PC-9 (cell line): ENCODE measurements around the gene SLC66A3. TPM values are rescaled to one million over a fixed set of nuclear protein-coding genes. Genes with fewer than 3 reads are reported as not detected.

Experiments used
- BruUV-seq: library from RNA; stranded (reverse); fragments of 400-500 nt; replicated peaks from 2 replicates; lab custom pipeline; 2021; lab: Mats Ljungman, UMichigan
- CTCF ChIA-PET: fragments of 300-600 bp; sonication (Branson Sonifier 250); formaldehyde crosslinking; loops from one replicate; lab custom pipeline; 2022; ENCODE audit warnings: antibody characterized with exemption; lab: Charles Lee
- POLR2A ChIA-PET: fragments of 300-600 bp; sonication (Branson Sonifier 250); formaldehyde crosslinking; loops from one replicate; lab custom pipeline; 2022; ENCODE audit warnings: antibody characterized with exemption; ENCODE audit not compliant: unreplicated experiment; lab: Charles Lee
- DNase-seq, 2 experiments: peaks; one replicate each; pipeline versions ENCODE4 v3.0.0 to v3.0.0-alpha.2; 2015 to 2022; ENCODE audit warnings: mixed read lengths in 1 of 2
- H2AFZ ChIP-seq: fragments of 200-600 bp; sonication (generic); 2 replicates; pipeline ENCODE4 v1.8.1; 2017; ENCODE audit warnings: antibody characterized with exemption
- H3F3A ChIP-seq: fragments of 200-600 bp; sonication (generic); 2 replicates; pipeline ENCODE4 v1.8.1; 2017; ENCODE audit warnings: antibody characterized with exemption, mild to moderate bottlenecking, low read depth; ENCODE audit not compliant: insufficient read depth
- H3K27ac ChIP-seq: fragments of 200-600 bp; sonication (generic); 2 replicates; pipeline ENCODE4 v1.6.1; 2016; ENCODE audit warnings: mixed run types
- H3K27me3 ChIP-seq: fragments of 200-600 bp; sonication (generic); 2 replicates; pipeline ENCODE4 v1.6.1; 2016; ENCODE audit warnings: low read depth, mixed run types; ENCODE audit not compliant: insufficient read depth
- H3K36me3 ChIP-seq: fragments of 200-600 bp; sonication (generic); 2 replicates; pipeline ENCODE4 v1.6.1; 2016; ENCODE audit warnings: low read depth, mixed run types
- H3K4me1 ChIP-seq: fragments of 200-600 bp; sonication (generic); replicated peaks from 2 replicates; pipeline ENCODE4 v1.6.1; 2016; ENCODE audit warnings: mixed run types; ENCODE audit not compliant: insufficient read depth
- H3K4me2 ChIP-seq: fragments of 200-600 bp; sonication (generic); 2 replicates; pipeline ENCODE4 v1.6.1; 2017; ENCODE audit warnings: mixed run types
- H3K4me3 ChIP-seq: fragments of 200-600 bp; sonication (generic); 2 replicates; pipeline ENCODE4 v1.6.1; 2016; ENCODE audit warnings: mixed run types
- H3K79me2 ChIP-seq: fragments of 200-600 bp; sonication (generic); 2 replicates; pipeline ENCODE4 v1.6.1; 2017; ENCODE audit warnings: low read depth, mixed run types
- H3K9me2 ChIP-seq: fragments of 200-600 bp; sonication (generic); 2 replicates; pipeline ENCODE4 v1.8.1; 2017; ENCODE audit warnings: mild to moderate bottlenecking; ENCODE audit not compliant: insufficient read depth
- H3K9me3 ChIP-seq: fragments of 200-600 bp; sonication (generic); 2 replicates; pipeline ENCODE4 v1.8.1; 2016; ENCODE audit warnings: low read depth; ENCODE audit not compliant: insufficient read depth
- H4K20me1 ChIP-seq: fragments of 200-600 bp; sonication (generic); 2 replicates; pipeline ENCODE4 v1.8.1; 2017; ENCODE audit not compliant: insufficient read depth
- CTCF ChIP-seq: fragments of 200-600 bp; sonication (generic); conservative IDR thresholded peaks from 2 replicates; pipeline ENCODE4 v1.6.1; 2017; ENCODE audit warnings: mixed run types, antibody characterized with exemption, mild to moderate bottlenecking, moderate library complexity
- EZH2 ChIP-seq: fragments of 200-600 bp; sonication (generic); IDR thresholded peaks from 2 replicates; pipeline ENCODE4 v1.8.0; 2017; ENCODE audit warnings: antibody characterized with exemption, low read depth
- intact Hi-C: fragments of 100-400 bp; cut with micrococcal nuclease; formaldehyde crosslinking; loops from one replicate; pipeline ENCODE4 v1.10.0; 2022; ENCODE audit not compliant: unreplicated experiment
- total RNA-seq: library from RNA; stranded (reverse); gene quantifications from 2 replicates; pipeline ENCODE4 v1.2.3, GENCODE V29; 2021

Gene SLC66A3
- total RNA-seq, 1 experiment from 2014 or later, result 11.9 TPM

- no peaks in the 10 kb centered on the region for H3K9me2 ChIP-seq
- no peak overlapping the region for H3K4me3 ChIP-seq
- no peak overlapping the region for H3K4me2 ChIP-seq
- no peaks in the 10 kb centered on the region for H3K4me1 ChIP-seq
- no TSS peak for BruUV-seq
- TF ChIP-seq EZH2 (no peak), CTCF (no peak)
- intact Hi-C loops, result no loop called here
- H3K79me2 ChIP-seq, result no peaks in the 10 kb centered on the region
- no peaks in the 10 kb centered on the region for H4K20me1 ChIP-seq
- no peaks in the 10 kb centered on the region for H3K9me3 ChIP-seq
- no peak overlapping the region for H2AFZ ChIP-seq
- peaks cover 19% of the 10 kb centered on the region; the same call in 1 of the 2 replicates for H3K27me3 ChIP-seq
- no peaks in the 10 kb centered on the region for H3F3A ChIP-seq
- no peaks in the 10 kb centered on the region for H3K36me3 ChIP-seq
- no peak for DNase-seq
- ChIA-PET POLR2A (interaction anchor here (0.6 kb wide), 1 partner anchor 201 kb away, joined by 7 read pairs; no protein-coding TSS in a partner anchor), CTCF (interaction anchor here (0.6 kb wide), 2 partner anchors 38 to 382 kb away, joined by 3 to 4 read pairs; no protein-coding TSS in a partner anchor)
- H3K27ac ChIP-seq, result no peak overlapping the region
These were observed 11.1 kb upstream of the SLC66A3 start for GRCh38 chr2:11144077-11144737.

GRCh38 chr2:11144738-11145079 lies 10.6 kb upstream of the SLC66A3 start:
- CTCF ChIA-PET, result interaction anchor here (0.6 kb wide), 1 partner anchor 381 kb away, joined by 3 read pairs; no protein-coding TSS in a partner anchor
- Histone ChIP-seq H3K79me2 (no peaks in the 10 kb centered on the region), H3F3A (no peaks in the 10 kb centered on the region), H3K4me2 (no peak overlapping the region), H3K9me3 (no peaks in the 10 kb centered on the region), H3K4me1 (no peaks in the 10 kb centered on the region), H3K27me3 (peaks cover 19% of the 10 kb centered on the region; the same call in 1 of the 2 replicates), H3K27ac (no peak overlapping the region), H4K20me1 (no peaks in the 10 kb centered on the region), H3K9me2 (no peaks in the 10 kb centered on the region), H3K4me3 (no peak overlapping the region), H2AFZ (no peak overlapping the region), H3K36me3 (no peaks in the 10 kb centered on the region)
- no TSS peak for BruUV-seq
- no peak for DNase-seq
- intact Hi-C loops, result no loop called here
- POLR2A ChIA-PET, result interaction anchor here (0.6 kb wide), 1 partner anchor 200 kb away, joined by 7 read pairs; no protein-coding TSS in a partner anchor
- no peak for TF ChIP-seq CTCF
- TF ChIP-seq EZH2, result no peak

DNA sequence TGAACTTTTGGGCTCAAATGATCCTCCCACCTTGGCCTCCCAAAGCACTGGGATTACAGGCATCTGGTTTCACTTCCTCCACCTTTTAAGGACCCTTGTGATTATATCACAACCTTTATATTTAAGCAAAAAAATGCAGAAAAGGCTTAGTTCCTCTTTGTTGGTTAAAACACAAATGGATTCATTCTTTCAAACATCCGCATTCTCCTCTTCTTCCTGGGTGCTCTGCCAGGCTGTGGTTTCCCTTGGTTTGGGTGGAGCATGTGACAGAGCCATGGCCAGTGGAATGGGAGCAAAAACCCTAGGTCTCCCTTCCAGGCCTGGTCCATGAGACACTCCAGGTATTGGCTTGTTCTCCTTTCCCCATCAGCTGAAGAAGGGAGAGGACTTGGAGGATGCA lies 9.9 kb upstream of the SLC66A3 start:
- CTCF ChIA-PET, result no interaction called here

More for the DNA sequence above, 9.9 kb upstream of the SLC66A3 start:
- Histone ChIP-seq H3K4me2 (no peak overlapping the region), H3K27me3 (peaks cover 19% of the 10 kb centered on the region; the same call in 1 of the 2 replicates), H3K36me3 (no peaks in the 10 kb centered on the region), H3F3A (peaks cover 2% of the 10 kb centered on the region; the same call in 1 of the 2 replicates), H3K27ac (no peak overlapping the region), H3K4me3 (no peak overlapping the region), H3K79me2 (no peaks in the 10 kb centered on the region), H4K20me1 (no peaks in the 10 kb centered on the region), H3K9me2 (no peaks in the 10 kb centered on the region), H3K9me3 (no peaks in the 10 kb centered on the region), H2AFZ (no peak overlapping the region), H3K4me1 (peaks cover 5% of the 10 kb centered on the region; the same call in 1 of the 2 replicates)
- no peak for TF ChIP-seq CTCF
- TF ChIP-seq EZH2, result no peak
- BruUV-seq, result no TSS peak
- intact Hi-C loops, result no loop called here
- DNase-seq, result no peak
- POLR2A ChIA-PET, result no interaction called here
